ENCODE data around the gene CACNG7.
"Not testable (repeated sequence)": the region's sequence is repeated elsewhere in the genome, so short reads cannot be mapped to it uniquely, and the experiment has no call there.

The CACNG7 gene

DNA sequence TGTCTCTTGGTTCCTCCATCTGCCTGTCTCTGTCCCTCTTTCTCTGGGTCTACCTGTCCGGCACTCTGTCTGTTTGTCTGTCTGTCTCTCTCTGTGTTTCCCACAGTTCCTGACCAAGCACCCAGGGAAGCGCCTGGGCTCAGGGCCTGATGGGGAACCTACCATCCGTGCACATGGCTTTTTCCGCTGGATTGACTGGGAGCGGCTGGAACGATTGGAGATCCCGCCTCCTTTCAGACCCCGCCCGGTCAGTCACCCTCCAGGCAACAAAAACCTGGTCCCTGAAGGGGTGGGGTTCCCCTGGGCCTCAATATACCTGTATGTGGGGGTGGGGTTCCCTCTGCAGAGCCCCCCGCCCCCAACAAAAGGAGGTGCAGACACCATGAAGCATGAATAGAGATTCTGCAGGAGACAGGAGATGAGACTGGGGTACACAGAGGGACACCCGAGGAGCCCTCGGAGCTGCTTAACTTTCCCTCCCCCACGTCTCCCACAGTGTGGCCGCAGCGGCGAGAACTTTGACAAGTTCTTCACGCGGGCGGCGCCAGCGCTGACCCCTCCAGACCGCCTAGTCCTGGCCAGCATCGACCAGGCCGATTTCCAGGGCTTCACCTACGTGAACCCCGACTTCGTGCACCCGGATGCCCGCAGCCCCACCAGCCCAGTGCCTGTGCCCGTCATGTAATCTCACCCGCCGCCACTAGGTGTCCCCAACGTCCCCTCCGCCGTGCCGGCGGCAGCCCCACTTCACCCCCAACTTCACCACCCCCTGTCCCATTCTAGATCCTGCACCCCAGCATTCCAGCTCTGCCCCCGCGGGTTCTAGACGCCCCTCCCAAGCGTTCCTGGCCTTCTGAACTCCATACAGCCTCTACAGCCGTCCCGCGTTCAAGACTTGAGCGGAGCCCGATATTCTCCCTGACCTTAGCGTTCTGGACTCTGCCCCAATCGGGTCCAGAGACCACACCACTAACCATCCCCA is 2.6 kb upstream of the CACNG7 start:
- peak in 1 of 2 experiments; percentile 19 for DNase-seq

DNA sequence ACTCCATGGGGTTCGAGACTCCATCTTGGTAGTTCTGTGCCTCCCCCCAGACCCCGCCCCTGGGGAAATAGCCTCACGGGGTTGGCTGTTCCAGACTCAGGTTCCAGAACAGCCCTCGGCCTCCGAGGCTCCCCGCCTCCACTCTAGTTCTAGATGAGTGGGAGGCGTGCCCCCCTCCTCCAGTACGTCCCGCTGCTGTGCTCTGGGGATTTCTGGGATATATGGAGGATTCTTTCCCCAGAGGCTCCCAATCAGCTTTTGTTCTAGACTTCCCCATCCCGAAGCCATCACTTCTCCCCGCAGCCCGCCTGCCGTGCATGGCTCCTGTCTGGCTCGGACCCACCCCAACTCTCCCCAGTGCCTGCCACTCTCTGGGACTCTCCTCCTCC is 1.9 kb upstream of the CACNG7 start:
- DNase-seq = no peak

DNA sequence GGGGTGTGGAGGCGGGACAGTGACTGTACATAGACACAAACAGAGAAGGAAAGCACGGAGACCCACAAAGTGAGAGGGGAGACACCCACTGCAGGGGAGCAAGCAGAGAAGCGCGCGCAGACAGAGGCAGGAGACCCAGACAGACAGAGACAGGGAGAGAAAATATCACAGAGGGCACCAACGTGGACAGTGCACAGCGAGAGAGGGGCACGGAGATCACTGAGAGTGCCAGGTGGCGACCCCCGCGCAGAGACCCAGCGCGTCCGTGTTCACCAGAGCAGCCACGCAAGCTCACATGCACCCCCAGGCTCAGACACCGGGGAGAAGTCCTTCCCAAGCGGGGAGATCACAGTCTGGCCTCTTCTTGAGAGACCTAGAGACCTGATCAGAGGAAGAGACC is 1.4 kb upstream of the CACNG7 start:
- no peak for DNase-seq

DNA sequence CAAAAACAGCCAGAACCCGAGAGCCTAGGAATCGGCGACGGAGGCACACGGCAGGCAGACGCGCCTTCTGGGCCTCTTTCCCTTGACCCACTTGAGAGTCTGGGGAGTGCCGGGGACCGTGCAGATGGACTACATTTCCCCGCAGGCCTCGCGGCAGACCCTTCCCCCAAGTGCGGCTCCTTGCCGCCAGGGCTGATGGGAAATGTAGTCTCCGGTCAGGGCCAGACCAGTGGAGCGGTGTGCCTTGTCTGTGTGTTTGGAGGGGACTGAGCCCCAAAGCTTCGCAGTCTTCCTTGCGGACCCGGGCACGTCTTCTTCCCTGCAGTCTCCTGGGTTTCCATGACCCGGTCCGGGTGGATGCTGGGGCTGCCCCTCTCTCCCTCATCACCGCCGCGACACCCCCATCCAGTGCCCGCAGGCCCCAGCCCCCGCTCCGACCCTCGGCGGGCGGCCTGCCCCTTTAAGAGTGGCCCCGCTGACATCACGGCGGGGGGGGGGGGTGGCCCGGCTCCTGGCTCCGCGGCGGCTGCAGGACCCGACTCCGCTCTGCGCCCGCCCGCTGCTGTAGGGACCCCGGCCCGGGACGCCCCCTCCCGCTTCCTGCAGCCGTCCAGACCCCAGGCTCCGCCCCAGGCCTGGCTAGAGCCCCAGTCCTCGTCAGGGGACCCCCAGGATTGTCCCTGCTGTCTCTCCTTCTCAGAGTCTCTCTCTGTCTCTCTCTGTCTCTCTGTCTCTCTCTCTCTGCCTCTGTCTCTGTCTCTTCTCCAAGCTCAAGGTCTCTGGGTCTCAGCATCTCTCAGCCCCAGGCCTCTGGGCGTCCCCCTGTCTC is 758 bp upstream of the CACNG7 start:
- DNase-seq = peak in 1 of 2 experiments; percentile 32

DNA sequence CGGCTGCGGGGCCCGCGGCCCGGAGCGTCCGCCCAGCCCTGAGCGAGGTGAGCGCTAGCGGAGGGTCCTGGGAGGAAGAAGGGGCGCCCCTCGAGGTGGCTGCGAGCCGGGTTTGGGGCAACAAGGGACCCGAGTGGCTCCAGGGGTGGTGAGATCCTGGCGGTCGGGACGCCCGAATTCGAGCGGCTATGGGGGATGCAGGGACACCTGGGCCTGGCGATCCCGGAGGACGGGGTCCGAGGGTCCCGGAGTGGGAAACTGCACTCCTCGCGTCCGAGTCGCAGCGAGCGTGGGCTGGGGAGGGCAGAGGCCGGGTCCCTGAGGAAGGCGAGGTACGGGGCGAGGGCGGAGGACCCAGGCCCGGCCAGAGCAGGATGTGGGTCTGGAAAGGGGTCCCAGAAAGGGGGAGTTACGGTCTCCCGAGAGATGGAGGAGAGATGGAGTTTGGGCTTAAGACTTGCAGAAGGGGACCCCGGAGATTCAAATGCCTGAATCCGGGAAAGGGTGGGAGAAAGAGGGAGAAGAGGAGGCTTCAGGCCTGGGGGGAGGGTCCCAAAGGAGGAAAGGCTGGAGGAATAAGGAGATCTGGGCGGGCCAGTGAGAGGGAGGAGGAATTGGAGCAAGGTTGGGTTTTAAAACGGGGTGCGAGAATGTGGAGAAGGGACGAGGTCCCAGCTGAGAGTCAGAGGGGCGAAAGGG is 542 bp downstream of the CACNG7 start:
- DNase-seq = no peak

DNA sequence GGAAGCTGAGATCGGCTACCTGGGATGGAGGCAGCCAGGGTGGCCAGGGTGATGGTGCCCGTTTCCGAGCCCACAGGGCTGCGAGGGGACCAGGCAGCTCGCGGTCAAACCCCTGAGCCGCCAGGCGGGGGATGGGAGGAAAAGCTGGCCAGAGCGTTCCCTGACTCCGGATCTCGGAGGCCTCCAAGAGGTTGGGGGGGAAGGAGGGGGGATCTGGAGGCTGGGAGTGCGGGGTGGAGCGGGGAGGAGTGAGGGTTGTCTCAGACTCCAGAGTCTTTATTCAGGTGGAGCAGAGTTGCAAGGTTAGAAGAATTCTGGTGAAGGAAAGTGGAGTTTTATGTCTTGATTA is 1.1 kb downstream of the CACNG7 start:
- no peak for DNase-seq

DNA sequence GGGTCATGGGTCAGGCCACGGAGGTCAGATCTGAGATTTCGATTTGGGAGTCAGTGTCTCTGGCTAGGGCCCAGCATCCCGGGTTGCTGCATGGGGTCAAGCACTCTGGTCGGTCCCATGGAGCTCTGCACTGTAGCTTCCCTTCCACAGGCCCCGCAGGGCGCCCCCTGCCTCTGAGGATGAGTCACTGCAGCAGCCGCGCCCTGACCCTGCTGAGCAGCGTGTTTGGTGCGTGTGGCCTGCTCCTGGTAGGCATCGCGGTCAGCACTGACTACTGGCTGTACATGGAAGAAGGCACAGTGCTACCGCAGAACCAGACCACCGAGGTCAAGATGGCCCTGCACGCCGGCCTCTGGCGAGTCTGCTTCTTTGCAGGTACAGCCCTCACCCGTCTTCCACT is 3.6 kb downstream of the CACNG7 start:
- no peak for DNase-seq

DNA sequence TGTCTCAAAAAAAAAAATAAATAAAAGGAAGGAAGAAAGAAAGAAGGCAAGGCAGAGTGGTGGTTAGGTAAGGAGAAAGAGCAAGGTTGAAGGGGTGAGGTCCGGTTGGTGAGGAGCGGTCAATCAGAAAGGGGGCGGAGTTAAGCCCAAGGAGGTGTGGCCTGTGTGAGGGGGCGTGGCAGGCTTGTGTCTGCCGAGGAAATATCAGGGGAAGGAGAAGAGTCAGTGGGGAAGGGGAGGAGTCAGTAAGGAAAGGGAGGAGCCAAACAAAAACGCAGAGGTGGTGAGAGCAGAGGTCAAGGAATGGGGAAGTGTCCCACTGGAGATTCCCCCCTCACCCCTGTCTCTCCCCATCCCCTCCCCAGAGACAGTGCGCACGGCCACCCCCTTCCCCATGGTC is 5.9 kb downstream of the CACNG7 start:
- no peak for DNase-seq

DNA sequence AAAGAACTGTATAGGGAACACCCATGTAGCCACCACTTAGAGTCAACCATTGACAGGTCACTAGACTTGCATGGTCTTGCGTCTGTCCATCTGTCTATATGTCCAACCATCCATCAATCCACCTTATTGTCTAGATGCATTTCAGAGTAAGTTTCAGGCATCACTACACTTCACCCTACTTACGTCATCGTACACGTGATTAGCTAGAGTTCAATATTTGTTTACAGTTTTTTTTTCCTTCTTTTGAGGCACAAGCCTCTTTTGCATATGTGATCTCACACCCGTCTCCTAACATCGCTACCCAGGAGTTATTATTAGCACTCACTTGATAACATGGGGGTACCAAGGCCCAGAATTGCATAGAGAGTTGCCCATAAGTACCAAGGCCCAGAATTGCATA is 6.9 kb downstream of the CACNG7 start:
- DNase-seq = no peak

DNA sequence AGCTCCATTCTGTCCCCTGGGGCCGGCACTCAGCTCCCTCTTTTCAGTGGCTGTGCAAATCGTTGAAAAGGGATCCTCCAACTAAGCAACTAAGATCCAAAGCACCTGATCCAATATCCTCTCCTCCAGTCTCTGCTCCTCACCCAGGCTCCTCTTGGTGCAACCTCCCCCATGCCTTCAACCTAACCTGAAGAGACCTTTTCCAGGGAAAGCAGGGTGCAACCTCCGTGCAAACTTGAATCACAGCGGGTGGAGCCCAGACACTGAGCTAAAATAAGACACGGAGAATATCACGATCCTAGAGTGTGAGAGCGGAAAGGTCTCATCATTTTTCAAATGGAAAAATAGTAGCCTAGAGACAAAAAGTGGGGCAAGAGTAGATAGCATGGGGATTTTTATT is 8.3 kb downstream of the CACNG7 start:
- no peak for DNase-seq

DNA sequence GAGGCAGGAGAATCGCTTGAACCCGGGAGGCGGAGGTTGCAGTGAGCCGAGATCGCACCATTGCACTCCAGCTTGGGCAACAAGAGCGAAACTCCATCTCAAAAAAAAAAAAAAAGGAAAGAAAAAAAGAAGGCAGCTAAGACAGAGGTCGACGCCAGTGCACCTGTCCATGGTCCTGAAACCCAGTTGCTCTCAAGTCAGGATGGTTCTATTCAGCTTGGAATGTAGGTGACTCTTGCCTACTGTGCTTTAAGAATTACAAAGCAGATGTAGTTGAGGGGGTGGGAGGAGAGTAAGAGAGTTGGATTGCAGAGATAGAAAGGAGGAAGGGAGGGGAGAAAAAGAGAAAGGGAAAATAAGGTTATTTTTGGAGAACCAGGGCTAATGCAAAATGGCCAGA is 18.7 kb downstream of the CACNG7 start:
- no peak for DNase-seq

DNA sequence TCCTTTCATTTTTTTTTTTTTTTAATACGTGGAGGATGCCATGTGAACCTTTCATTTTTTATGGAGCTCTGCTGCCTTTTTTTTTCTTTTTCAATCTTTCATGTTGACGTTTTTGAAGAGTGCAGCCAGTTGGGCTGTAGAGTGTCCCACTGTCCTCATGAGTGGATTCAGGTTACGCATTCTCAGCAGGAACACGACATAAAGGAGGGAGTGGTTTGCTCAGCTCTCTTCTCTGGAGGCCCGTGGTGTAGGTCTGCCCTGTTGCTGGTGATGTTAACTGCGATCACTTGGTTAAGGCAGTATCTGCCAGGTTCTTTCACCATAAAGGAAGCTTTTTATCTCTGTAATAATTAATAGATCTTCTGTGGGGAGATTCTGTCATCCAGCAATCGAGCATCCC is 27.0 kb downstream of the CACNG7 start:
- no peak for DNase-seq

DNA sequence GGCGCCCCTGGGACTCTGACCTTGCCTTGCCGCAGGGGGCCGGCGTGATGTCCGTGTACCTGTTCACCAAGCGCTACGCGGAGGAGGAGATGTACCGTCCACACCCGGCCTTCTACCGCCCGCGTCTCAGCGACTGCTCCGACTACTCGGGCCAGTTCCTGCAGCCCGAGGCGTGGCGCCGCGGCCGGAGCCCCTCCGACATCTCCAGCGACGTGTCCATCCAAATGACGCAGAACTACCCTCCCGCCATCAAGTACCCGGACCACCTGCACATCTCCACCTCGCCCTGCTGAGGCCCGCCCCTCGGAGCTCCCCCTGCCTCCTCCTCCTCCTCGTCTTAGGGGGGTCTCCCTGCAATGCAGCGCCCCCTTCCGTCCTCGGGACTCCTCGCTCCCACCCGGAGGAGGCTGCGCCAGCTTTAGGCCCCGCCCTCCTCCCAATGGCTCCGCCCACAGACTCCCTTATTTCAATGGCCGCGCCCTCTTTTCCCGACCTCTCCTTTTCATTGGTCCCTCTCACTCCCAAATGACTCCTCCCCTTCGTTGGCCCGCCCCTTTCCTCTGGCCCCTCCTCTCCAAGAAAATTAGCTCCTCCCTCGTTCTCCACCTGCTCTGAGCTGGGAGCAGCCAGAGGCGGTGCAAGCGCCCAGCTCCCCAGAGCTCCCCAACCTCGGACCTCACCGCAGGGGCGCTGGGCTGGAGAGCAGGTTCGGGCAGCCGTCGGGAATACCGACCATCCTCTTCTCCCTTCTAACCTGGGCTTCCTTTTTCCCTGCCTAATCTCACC is 33.1 kb downstream of the CACNG7 start:
- no peak for DNase-seq

DNA sequence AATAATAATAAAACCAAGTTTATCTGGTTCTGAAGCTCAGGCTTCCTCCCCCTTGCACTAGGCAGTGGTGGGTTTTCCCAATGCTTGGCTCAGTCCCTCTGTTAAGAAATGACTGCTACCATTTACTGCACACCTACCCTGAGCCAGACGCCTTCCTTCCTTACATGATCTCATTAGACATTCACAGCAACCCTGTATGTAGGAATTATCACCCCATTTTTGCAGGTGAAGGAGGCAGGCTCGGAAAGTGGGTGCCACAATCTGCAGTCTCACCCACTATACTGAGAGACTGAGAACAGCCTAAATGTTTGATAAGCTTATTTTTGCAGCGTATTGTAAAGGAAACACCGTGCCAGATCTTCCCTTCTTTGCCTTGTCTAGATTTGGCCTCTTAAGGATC is 35.3 kb downstream of the CACNG7 start:
- no peak for DNase-seq

DNA sequence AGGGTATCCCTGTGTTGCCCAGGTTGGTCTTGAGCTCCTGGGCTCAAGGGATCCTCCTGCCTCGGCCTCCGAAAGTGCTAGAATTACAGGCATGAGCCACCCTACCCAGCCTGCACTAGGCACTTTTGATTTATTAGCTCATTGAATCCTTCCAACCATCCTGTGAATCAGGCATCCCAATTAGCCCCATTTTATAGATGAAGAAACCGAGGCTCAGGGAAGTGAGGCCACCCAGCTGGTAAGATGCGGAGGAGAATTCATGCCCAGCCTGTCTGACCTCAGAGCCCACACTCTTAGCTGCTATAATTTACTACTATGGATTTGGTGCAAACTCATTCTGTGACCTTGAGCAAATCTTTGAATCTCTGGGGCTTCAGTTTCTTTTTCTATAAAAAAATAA is 35.9 kb downstream of the CACNG7 start:
- DNase-seq = no peak

DNA sequence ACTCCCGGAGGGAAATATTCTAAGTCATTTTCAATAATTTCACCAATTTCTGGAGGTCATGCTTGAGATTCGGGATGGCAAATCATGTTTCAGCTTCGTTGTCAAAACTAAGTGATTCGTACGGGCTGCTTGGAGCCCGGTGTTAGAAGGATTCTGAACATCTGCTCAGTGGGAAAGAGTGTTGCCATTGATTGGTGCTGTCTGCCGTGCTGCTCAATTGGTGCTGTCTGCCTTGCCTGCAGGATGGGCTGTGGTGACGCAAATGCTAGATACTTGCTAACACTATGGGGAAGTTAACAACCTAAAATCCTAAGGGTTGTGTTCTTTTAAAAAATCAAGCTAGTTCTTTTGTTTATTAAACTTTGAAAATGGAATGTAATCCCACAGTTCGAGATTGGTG is 36.4 kb downstream of the CACNG7 start:
- DNase-seq = peak in 1 of 2 experiments; percentile 5

DNA sequence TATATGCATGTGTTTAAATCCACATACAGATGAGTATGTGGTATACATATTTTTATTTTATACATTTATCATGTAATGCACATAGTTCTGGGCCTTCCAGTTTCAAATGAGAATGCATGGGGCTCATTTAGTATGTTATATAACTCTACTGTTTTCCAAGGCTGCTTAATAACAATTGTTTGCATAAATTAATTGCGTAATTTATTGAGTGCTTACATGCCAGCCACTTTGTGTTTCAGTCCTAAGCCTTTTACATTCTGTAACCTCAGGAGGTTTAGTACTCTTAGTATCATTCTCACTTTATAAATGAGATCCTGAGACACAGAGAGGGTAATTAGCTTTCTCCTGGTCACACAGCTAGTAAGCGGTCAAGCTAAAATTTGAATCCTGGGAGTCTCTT is 36.9 kb downstream of the CACNG7 start:
- no peak for DNase-seq

DNA sequence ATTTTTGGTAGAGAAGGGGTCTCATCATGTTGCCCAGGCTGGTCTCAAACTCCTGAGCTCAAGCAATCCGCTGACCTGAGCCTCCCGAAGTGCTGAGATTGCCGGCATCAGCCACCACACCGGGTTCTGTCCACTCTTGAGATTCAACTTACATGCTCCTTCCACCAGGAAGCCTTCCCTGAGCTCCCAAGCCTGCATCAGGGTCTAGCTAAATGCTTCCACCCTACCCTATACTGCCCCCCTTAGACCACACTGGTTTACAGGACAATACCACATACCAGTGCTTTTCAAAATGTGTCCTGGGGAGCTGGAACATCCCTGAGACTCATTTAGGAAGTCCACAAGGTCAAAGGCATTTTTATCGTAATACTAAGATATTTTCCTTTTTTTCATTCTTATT is 38.5 kb downstream of the CACNG7 start:
- no peak for DNase-seq

DNA sequence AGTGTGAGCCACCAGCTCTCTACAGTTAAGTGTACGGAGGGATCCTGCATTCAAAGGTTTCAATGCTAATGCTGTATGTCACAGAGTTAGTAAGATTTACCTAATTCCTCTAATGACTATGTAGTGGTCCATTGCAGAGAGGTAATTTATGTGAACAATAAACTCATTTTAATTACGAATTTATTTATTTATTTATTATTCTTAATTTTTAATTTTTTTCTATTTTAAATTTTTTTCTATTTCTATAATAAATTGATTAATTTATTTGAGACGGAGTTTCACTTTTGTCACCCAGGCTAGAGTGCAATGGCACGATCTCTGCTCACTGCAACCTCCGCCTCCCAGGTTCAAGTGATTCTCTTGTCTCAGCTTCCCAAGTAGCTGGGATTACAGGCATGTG is 39.5 kb downstream of the CACNG7 start:
- not testable (repeated sequence) for DNase-seq

DNA sequence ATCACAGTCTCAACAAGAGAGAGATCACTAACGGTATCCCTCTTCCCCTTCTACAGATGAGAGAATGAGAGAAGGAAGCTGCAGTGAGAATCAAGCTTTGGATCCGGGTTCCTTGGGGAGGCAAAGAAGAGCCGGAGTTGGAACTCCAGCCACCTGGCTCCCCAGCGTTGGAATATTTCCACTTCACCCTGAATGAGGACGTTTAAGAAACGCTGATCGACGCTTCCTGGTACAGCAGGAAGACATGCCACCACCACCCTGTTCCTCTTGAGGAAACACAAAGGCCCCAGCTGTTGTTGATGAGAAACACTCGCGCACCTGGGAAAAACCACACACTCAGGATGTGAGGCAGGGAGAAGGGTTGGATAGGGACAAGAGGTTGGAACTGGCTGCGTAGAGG is 42.4 kb downstream of the CACNG7 start:
- no peak for DNase-seq

DNA sequence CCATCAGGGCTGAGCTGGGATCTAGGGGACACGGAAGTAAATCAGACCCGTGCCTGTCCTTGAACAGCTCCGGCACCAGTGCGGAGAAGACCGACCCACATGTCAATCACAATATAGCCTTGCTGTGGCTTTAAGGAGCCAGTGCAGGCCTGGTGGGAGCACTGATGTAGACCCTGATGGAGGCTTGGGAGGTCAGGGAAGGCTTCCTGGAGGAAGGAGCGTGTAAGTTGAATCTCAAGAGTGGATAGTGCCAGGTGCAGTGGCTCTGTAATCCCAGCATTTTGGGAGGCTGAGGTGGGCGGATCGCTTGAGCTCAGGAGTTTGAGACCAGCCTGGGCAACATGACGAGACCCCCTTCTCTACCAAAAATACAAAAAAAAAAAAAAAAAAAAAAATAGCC is 42.9 kb downstream of the CACNG7 start:
- no peak for DNase-seq

DNA sequence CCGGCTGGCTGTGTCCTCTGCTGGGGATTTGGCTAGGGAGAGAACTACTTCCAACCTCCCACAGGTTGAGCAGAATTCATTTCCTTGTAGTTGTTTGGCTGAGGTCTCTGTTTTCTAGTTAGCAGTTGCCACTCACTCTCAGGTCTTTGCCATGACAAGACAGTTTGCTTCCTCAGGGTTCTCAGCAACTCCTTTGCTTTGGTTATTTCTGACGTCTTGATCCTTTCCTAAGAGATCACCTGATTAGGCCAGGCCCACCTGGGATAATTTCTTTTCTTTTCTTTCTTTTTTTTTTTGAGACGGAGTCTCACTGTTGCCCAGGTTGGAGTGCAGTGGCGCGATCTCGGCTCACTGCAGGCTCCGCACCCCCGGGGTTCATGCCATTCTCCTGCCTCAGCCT is 44.3 kb downstream of the CACNG7 start:
- DNase-seq = no peak

Data from SW 1271 (cell line).